Measurements from ENCODE around the gene INPP4B. TPM values are rescaled to one million over a fixed set of nuclear protein-coding genes. Genes with fewer than 3 reads are reported as not detected.

The INPP4B gene
- total RNA-seq, 1 experiment from 2014 or later, result 0.07 TPM

DNA sequence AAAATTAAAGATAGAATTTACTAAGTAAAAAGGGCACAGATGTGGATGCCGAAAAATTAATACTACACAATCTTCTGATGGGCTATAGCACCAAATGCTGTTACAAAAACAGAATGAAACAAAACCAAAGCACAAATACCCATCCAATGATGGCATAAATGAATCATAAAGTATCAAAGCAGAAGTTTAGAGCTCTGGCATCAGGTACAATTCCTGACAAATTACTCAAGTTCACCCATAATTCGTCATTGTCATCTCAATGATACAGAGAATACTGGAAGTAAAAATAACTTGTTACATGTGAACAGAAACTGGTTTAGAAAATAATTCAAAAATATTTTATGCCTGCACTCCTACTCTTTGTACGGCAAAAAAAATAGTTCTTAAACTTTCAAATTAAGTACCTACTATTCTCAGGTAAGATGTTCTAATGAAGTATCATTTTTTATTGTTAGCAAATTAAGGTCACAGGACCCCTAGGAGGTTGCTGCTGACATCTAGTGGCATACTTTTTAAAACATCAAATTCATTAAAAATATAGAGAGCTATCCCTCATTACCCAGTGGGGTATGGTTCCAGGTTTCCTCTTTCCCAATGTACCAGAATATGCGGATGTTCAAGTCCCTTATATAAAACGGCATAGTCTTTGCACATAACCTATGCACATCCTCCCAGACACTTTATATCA is 126.1 kb downstream of the INPP4B start:
- no peak overlapping the region for H4K8ac ChIP-seq (replicated peaks; ENCODE audit: insufficient read length, low read depth, low read length)
- H2AK5ac ChIP-seq (ENCODE audit: insufficient read length, low read length), result no peak overlapping the region
- peak; percentile 59 for TF ChIP-seq CTCF (conservative IDR thresholded peaks at IDR 0.05)
- H3K23ac ChIP-seq (ENCODE audit: insufficient read length, low read depth, low read length), result no peak overlapping the region
- Mint-ChIP-seq H3K36me3 (ENCODE audit: insufficient read depth in 1 of 3, low read depth in 3 of 3) (no peaks in the 10 kb centered on the region), H3K4me3 (no peak overlapping the region), H3K27ac (no peak overlapping the region), H3K27me3 (ENCODE audit: low read depth) (peaks cover 38% of the 10 kb centered on the region), H3K4me1 (no peaks in the 10 kb centered on the region), H3K9me3 (no peaks in the 10 kb centered on the region)
- WGBS (ENCODE audit: extremely low coverage, insufficient read length, low lambda C conversion rate), result no CpG with 5 or more reads among the region's 5 CpGs
- no peak overlapping the region for H3K18ac ChIP-seq (ENCODE audit: insufficient read length, low read depth, low read length)
- H4K20me1 ChIP-seq (ENCODE audit: control insufficient read depth, insufficient read depth, insufficient read length), result no peaks in the 10 kb centered on the region
- H3K79me2 ChIP-seq (ENCODE audit: insufficient read depth, low read length), result no peaks in the 10 kb centered on the region
- no peaks in the 10 kb centered on the region for H3K4me1 ChIP-seq (ENCODE audit: insufficient read depth, low read length)
- no peak overlapping the region for H2BK120ac ChIP-seq (ENCODE audit: low read depth, low read length, poor library complexity, severe bottlenecking)
- H3K4ac ChIP-seq (ENCODE audit: low read depth, low read length), result no peak overlapping the region
- H3K27me3 ChIP-seq (ENCODE audit: insufficient read depth, low read length), result peaks cover 17% of the 10 kb centered on the region; the same call in 1 of the 2 replicates
- DNase-seq, result no peak
- H2AFZ ChIP-seq (ENCODE audit: low read length), result no peak overlapping the region
- no peak overlapping the region for H4K5ac ChIP-seq (ENCODE audit: insufficient read length, low read depth, low read length)
- H3K27ac ChIP-seq (ENCODE audit: insufficient read length, low read depth, low read length), result no peak overlapping the region
- H4K91ac ChIP-seq (ENCODE audit: insufficient read length, low read depth, low read length), result no peak overlapping the region
- no peak overlapping the region for H3K56ac ChIP-seq (ENCODE audit: insufficient read length, low read depth, low read length)
- H2BK12ac ChIP-seq (ENCODE audit: insufficient read length, low read depth, low read length), result no peak overlapping the region
- no peaks in the 10 kb centered on the region for H3K23me2 ChIP-seq (ENCODE audit: insufficient read length, low read depth, low read length, poor library complexity, severe bottlenecking)
- no peak overlapping the region for H2BK20ac ChIP-seq (ENCODE audit: low read depth, low read length, poor library complexity, severe bottlenecking)
- H2BK15ac ChIP-seq (ENCODE audit: low read depth, low read length), result no peak overlapping the region
- H3K14ac ChIP-seq (ENCODE audit: insufficient read depth, low read length), result no peak overlapping the region
- no peak overlapping the region for H3K9ac ChIP-seq (ENCODE audit: extremely low read depth, insufficient read length, low read length)
- H3K79me1 ChIP-seq (ENCODE audit: insufficient read depth, low read depth, low read length, poor library complexity, severe bottlenecking), result no peaks in the 10 kb centered on the region
- no peak overlapping the region for H2BK5ac ChIP-seq (ENCODE audit: insufficient read length, low read length)
- no peaks in the 10 kb centered on the region for H3K9me3 ChIP-seq (ENCODE audit: control insufficient read depth, low read depth, low read length)
- H3K4me2 ChIP-seq (ENCODE audit: insufficient read depth, insufficient read length, low read length), result no peak overlapping the region
- H3T11ph ChIP-seq (ENCODE audit: low read length), result no peak overlapping the region

Measured in H9 (cell line).